PFSK-1 (cell line): ENCODE results near the gene EP400.

Source experiments
- FOXP2 ChIP-seq: optimal IDR thresholded peaks from 2 replicates; pipeline ENCODE3; 2011; ENCODE audit warnings: borderline replicate concordance, control low read depth, inconsistent platforms; ENCODE audit not compliant: insufficient read depth; ENCODE audit errors: extremely low read length, extremely low read depth
- POLR2AphosphoS5 ChIP-seq: IDR thresholded peaks from 2 replicates; pipeline ENCODE4 v1.6.1; 2012; ENCODE audit warnings: low read depth, mild to moderate bottlenecking, control low read depth, low read length, moderate library complexity
- SIN3A ChIP-seq: IDR thresholded peaks from 2 replicates; pipeline ENCODE4 v1.6.1; 2012; ENCODE audit warnings: mild to moderate bottlenecking, low read length, moderate library complexity, borderline replicate concordance; ENCODE audit not compliant: insufficient read depth
- TAF1 ChIP-seq: IDR thresholded peaks from 2 replicates; pipeline ENCODE4 v1.6.1; 2012; ENCODE audit warnings: low read length, control low read depth, borderline replicate concordance; ENCODE audit not compliant: insufficient read depth
- TF ChIP-seq, protein P1 (sequence below), 2 experiments: IDR thresholded peaks; 2 replicates each; pipeline versions ENCODE4 v1.6.1 to v1.8.0; 2011 to 2012; ENCODE audit warnings: low read depth in 2 of 2, low read length in 2 of 2, control low read depth in 1 of 2, inconsistent platforms in 1 of 2, mild to moderate bottlenecking in 1 of 2, moderate library complexity in 1 of 2; ENCODE audit not compliant: insufficient read depth in 1 of 2

The EP400 gene

DNA sequence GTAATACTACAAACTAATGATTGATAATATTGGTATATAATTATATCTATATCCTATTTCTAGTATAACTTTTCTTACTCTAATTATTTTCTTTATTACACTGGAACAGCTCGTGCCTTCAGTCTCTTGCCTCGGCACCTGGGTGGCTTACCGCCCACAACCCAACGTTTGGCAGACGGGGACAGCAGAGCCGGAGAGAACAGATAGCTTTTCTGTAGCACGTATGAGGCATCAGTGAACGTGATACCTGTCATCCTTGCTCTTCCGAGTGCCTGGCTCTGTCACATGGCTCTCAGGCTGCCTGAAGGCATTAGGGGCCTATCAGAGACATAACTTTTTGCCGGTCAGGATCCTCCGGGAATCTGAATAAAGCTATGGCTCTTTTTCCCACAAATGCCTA lies 15.2 kb upstream of the EP400 start:
- TF ChIP-seq SIN3A, result no peak
- TF ChIP-seq, protein P1, sequence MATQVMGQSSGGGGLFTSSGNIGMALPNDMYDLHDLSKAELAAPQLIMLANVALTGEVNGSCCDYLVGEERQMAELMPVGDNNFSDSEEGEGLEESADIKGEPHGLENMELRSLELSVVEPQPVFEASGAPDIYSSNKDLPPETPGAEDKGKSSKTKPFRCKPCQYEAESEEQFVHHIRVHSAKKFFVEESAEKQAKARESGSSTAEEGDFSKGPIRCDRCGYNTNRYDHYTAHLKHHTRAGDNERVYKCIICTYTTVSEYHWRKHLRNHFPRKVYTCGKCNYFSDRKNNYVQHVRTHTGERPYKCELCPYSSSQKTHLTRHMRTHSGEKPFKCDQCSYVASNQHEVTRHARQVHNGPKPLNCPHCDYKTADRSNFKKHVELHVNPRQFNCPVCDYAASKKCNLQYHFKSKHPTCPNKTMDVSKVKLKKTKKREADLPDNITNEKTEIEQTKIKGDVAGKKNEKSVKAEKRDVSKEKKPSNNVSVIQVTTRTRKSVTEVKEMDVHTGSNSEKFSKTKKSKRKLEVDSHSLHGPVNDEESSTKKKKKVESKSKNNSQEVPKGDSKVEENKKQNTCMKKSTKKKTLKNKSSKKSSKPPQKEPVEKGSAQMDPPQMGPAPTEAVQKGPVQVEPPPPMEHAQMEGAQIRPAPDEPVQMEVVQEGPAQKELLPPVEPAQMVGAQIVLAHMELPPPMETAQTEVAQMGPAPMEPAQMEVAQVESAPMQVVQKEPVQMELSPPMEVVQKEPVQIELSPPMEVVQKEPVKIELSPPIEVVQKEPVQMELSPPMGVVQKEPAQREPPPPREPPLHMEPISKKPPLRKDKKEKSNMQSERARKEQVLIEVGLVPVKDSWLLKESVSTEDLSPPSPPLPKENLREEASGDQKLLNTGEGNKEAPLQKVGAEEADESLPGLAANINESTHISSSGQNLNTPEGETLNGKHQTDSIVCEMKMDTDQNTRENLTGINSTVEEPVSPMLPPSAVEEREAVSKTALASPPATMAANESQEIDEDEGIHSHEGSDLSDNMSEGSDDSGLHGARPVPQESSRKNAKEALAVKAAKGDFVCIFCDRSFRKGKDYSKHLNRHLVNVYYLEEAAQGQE (IDR thresholded peaks at IDR 0.05; ENCODE audit: insufficient read depth in 1 of 2, low read depth in 2 of 2, low read length in 2 of 2), result no peak
- TF ChIP-seq TAF1, result no peak
- TF ChIP-seq FOXP2, result no peak
- no peak for TF ChIP-seq POLR2AphosphoS5

DNA sequence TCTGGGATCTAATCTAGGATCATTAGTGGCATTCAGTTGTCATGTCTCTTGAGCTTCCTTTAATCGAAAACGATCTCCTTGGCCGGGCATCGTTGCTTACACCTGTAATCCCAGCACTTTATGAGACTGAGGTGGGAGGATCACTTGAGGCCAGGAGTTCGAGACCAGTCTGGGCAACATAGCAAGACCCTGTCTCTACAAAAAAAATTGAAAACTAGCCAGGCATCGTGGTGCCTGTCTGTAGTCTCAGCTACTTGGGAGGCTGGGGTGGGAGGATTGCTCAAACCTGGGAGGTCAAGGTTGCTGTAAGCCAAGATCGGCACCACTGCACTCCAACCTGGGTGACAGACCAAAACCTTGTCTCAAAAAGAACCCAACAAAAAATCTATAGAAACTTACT lies 11.7 kb upstream of the EP400 start:
- TF ChIP-seq POLR2AphosphoS5, result no peak
- TF ChIP-seq FOXP2, result no peak
- TF ChIP-seq, protein P1 (IDR thresholded peaks at IDR 0.05; ENCODE audit: insufficient read depth in 1 of 2, low read depth in 2 of 2, low read length in 2 of 2), result no peak
- TF ChIP-seq SIN3A, result no peak
- no peak for TF ChIP-seq TAF1

DNA sequence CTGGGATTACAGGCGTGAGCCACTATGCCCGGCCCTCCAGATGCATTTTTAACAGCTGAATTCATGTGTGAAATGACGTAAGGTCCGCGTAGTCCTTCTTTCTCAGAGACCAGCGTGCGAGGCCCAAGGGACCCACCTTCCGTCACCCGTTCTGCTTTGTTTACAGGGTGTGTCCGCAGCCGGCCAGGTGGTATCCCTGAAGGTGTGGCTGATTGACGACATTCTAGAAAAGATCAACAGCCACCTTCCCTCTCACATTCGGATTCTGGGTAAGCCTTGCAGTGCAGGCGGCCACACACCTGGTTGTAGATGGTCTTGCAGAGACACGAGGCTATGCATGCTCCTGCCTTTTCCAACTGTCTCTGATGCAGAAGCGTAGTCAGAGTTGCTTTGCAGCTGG lies 10.7 kb upstream of the EP400 start:
- TF ChIP-seq SIN3A (no peak), POLR2AphosphoS5 (peak; percentile 10; the same call in 1 of the 2 replicates)

DNA sequence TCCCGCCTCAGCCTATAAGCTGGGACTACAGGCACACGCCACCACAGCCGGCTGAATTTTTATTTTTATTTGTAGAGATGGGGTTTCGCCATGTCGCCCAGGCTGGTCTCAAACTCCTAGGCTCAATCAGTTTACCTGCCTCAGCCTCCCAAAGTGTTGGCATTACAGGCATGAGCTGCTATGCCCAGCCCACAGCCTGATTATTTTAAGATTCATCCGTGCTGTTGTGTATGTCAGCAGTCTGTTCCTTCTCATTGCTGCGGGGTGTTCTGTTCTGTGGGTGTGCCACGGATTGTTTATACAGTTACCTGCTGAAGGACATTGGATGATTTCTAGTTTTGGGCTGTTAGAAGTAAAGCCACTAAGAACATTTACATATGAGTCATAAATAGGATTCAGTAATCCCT lies 9.6 kb upstream of the EP400 start:
- TF ChIP-seq, protein P1 (IDR thresholded peaks at IDR 0.05; ENCODE audit: insufficient read depth in 1 of 2, low read depth in 2 of 2, low read length in 2 of 2), result no peak
- no peak for TF ChIP-seq FOXP2
- no peak for TF ChIP-seq POLR2AphosphoS5

DNA sequence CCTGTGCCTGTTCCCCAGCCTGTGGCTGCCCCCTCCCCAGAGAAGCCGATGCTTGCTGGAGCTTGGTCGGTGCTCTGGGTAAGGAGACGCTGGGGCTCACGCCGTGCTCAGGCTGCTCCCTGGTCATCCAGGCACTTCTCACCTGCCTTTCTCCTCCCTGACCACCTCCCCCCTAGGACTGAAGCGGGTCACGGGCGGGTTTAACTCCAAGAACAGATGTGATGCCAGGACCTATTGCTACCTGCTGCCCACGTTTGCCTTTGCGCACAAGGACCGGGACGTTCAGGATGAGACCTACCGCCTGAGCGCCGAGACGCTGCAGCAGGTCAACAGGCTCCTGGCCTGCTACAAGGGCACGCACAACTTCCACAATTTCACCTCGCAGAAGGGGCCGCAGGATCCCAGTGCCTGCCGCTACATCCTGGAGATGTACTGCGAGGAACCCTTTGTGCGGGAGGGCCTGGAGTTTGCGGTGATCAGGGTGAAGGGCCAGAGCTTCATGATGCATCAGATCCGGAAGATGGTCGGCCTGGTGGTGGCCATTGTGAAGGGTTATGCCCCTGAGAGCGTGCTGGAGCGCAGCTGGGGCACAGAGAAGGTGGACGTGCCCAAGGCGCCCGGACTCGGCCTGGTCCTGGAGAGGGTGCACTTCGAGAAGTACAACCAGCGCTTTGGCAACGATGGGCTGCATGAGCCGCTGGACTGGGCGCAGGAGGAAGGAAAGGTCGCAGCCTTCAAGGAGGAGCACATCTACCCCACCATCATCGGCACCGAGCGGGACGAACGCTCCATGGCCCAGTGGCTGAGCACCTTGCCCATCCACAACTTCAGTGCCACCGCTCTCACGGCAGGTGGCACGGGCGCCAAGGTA lies 8.4 kb upstream of the EP400 start:
- TF ChIP-seq POLR2AphosphoS5, result peak; percentile 57; the same call in 1 of the 2 replicates
- TF ChIP-seq, protein P1 (IDR thresholded peaks at IDR 0.05; ENCODE audit: insufficient read depth in 1 of 2, low read depth in 2 of 2, low read length in 2 of 2), result no peak
